ENCODE data around the gene NKX2-3. TPM values are rescaled to one million over a fixed set of nuclear protein-coding genes. Genes with fewer than 3 reads are reported as not detected.

The NKX2-3 gene
- total RNA-seq, 1 donor from 2014 or later, result not detected

DNA sequence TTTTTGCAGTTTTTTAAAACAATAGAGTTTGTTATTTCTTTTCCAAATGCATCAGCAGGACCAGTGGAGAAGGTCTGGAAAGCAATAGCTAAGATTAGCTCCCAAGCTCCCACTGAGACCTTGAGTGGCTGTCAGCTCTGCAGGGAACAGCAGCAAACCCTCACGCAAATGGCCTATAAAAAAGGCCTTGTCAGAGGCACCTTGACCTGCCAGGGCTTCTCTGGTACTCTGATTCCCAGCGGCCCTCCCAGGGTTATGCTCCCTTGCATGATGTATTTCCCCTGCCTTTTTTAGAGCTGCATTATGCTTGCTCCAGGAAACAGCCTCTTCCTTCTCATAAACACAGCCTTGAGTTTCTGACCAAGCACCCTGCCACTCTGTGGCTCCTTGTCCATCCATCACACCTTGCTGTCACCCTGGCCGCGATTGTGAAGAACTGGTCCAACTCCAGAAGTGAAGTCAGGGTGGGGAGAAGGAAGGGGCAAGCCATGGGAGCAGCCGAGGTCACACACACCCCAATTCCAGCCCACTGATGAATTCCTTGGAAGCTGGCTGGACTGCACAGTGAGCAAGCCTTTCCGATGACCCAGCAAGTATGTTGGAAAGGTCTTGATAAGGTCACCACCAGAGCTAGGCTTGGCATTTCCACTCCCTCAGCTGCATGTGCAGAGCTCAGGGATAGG is 35.3 kb upstream of the NKX2-3 start:
- ChIA-PET CTCF (no interaction called here), POLR2A (no interaction called here)
- DNase-seq (no peak), ATAC-seq (ENCODE audit: low read depth) (no peak)
- Mint-ChIP-seq H3K36me3 (ENCODE audit: low read depth) (no peaks in the 10 kb centered on the region), H3K27me3 (peaks cover 31% of the 10 kb centered on the region), H3K9me3 (peaks cover 4% of the 10 kb centered on the region), H3K4me1 (no peaks in the 10 kb centered on the region), H3K4me3 (no peak overlapping the region), H3K27ac (no peak overlapping the region)
- intact Hi-C loops (cut with micrococcal nuclease), result no loop called here
- TF ChIP-seq, protein P1, sequence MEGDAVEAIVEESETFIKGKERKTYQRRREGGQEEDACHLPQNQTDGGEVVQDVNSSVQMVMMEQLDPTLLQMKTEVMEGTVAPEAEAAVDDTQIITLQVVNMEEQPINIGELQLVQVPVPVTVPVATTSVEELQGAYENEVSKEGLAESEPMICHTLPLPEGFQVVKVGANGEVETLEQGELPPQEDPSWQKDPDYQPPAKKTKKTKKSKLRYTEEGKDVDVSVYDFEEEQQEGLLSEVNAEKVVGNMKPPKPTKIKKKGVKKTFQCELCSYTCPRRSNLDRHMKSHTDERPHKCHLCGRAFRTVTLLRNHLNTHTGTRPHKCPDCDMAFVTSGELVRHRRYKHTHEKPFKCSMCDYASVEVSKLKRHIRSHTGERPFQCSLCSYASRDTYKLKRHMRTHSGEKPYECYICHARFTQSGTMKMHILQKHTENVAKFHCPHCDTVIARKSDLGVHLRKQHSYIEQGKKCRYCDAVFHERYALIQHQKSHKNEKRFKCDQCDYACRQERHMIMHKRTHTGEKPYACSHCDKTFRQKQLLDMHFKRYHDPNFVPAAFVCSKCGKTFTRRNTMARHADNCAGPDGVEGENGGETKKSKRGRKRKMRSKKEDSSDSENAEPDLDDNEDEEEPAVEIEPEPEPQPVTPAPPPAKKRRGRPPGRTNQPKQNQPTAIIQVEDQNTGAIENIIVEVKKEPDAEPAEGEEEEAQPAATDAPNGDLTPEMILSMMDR (IDR thresholded peaks at IDR 0.05), result no peak

DNA sequence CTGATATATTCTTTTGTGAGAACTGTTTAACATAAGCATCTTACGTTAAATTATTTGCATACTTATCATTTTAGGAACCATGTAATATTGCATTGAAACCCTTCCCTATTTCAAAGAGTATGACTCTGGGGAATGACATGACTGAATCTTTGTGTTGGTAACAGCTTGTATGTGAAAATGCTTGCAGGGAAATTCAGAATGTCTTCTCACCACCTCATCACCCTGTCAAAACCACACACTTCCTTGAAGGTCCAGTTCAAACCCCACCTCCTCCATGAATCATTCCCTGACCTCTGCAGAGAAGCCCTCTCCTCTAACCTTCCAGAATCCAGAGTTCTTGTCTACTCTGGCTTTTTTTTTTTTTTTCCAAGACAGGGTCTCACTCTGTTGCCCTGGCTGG is 26.3 kb upstream of the NKX2-3 start:
- POLR2A ChIA-PET, result no interaction called here
- DNase-seq (no peak), ATAC-seq (ENCODE audit: low read depth) (no peak)
- CTCF ChIA-PET, result no interaction called here
- Mint-ChIP-seq H3K9me3 (no peaks in the 10 kb centered on the region), H3K4me1 (no peaks in the 10 kb centered on the region), H3K4me3 (no peak overlapping the region), H3K36me3 (ENCODE audit: low read depth) (no peaks in the 10 kb centered on the region), H3K27me3 (peaks cover 35% of the 10 kb centered on the region), H3K27ac (no peak overlapping the region)
- TF ChIP-seq, protein P1 (IDR thresholded peaks at IDR 0.05), result no peak
- intact Hi-C loops (cut with micrococcal nuclease), result no loop called here

GRCh38 chr10:99507265-99507664 is 25.5 kb upstream of the NKX2-3 start:
- Mint-ChIP-seq H3K27me3 (peaks cover 40% of the 10 kb centered on the region), H3K9me3 (no peaks in the 10 kb centered on the region), H3K4me3 (no peak overlapping the region), H3K4me1 (no peaks in the 10 kb centered on the region), H3K36me3 (ENCODE audit: low read depth) (no peaks in the 10 kb centered on the region), H3K27ac (no peak overlapping the region)
- ATAC-seq (ENCODE audit: low read depth) (no peak), DNase-seq (no peak)
- TF ChIP-seq, protein P1 (IDR thresholded peaks at IDR 0.05), result no peak
- CTCF ChIA-PET, result no interaction called here
- POLR2A ChIA-PET, result no interaction called here
- intact Hi-C loops (cut with micrococcal nuclease), result no loop called here

DNA sequence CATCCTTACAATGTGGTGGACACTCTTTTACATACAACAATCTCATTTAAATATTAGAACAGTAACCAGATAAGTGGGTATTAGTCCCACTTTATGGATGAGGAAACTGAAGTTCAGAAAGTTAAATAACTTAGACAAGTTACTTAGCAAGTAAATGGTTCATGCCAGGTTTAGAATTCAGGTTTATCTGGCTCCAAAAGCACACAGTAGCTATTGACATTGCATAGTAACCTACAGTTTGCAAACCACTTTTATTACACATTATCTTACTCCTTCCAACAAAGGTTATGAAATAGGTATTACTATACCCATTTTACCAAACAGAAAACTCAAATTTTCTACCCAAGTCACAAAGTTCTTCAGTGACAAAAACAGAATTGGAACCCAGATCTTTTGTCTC is 19.7 kb upstream of the NKX2-3 start:
- Mint-ChIP-seq H3K4me3 (no peak overlapping the region), H3K36me3 (ENCODE audit: low read depth) (no peaks in the 10 kb centered on the region), H3K27ac (no peak overlapping the region), H3K4me1 (no peaks in the 10 kb centered on the region), H3K9me3 (no peaks in the 10 kb centered on the region), H3K27me3 (peaks cover 51% of the 10 kb centered on the region)
- POLR2A ChIA-PET, result no interaction called here
- TF ChIP-seq, protein P1 (IDR thresholded peaks at IDR 0.05), result no peak
- intact Hi-C loops (cut with micrococcal nuclease), result no loop called here
- DNase-seq (no peak), ATAC-seq (ENCODE audit: low read depth) (no peak)
- CTCF ChIA-PET, result no interaction called here

DNA sequence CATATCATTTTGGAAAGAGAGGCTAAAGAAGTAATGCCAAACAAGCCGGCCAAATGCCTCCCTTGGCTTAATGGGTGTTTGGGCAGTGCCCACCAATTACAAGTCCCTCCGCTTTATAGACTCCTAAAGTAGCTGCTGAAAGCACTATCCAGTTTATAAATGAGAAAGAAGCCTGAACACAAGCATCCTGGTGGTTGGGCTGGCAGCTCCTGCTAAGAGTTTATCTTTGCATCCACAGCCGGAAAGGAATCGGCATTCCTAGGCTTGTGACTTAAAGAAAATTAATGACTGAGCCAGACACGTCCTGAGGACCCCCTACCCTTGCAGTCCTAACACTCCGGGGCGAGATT is 13.1 kb upstream of the NKX2-3 start:
- Mint-ChIP-seq H3K4me3 (no peak overlapping the region), H3K27me3 (peaks cover 52% of the 10 kb centered on the region), H3K27ac (no peak overlapping the region), H3K4me1 (peaks cover 7% of the 10 kb centered on the region), H3K9me3 (no peaks in the 10 kb centered on the region), H3K36me3 (ENCODE audit: low read depth) (no peaks in the 10 kb centered on the region)
- intact Hi-C loops (cut with micrococcal nuclease), result no loop called here
- POLR2A ChIA-PET, result no interaction called here
- ATAC-seq (ENCODE audit: low read depth) (no peak), DNase-seq (no peak)
- TF ChIP-seq, protein P1 (IDR thresholded peaks at IDR 0.05), result no peak
- CTCF ChIA-PET, result no interaction called here
